ENCODE measurements around the gene TRPV4. TPM values are rescaled to one million over a fixed set of nuclear protein-coding genes. Genes with fewer than 3 reads are reported as not detected.

The TRPV4 gene
- total RNA-seq, 1 donor from 2014 or later: 0.56 TPM

DNA sequence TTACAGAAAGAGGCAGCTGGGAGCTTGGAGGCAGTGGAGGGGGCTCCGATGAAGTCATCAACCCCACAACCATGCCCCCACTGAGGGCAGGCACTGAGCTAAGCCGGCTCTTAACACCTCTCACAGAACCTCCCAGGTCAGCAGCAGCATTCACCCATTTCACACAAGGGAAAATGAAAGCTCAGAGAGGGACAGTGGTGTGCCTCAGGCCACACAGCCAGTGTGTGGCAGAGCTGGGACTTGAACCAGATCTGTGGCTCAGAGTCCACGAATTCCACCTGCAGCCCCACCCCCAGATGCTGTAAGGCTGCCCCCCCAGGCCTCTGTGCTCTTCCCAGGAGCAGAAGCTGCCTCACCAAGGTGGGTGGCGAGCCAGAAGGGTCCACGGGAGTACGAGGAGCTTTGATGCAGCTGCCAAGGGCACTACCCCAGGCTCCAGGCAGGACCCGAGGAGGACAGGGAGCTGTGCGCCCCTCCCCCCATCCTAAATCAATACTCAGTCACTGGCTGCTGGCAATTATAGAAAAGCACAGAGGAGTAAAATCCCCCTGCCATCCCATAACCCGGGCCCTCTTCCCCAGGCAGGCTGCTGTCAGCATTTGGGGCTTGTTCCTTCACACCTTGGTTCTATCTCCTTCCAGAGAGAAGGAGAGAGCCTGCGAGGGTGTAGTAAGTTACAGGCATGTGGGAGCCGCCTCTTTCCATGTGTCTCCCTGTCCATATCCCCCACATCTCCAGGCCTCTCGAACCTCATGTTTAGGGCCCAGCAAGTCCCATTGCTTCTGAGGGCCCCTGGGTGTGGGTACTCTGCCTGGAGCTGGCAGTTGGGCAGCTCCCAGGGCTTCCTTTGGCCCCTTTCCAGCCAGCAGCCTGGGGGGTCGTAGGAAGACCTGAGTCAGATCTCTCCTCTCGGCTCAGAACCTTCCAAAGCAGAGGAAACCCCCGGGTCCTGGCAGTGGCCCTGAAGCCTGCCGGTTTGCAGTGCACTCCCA, 72.0 kb downstream of the TRPV4 start:
- no peak for DNase-seq (ENCODE audit: low spot score)
- H3K9ac ChIP-seq: no peak overlapping the region
- H3K36me3 ChIP-seq: no peaks in the 10 kb centered on the region
- Mint-ChIP-seq H3K27me3 (ENCODE audit: insufficient read depth, low read depth) (peaks cover 7% of the 10 kb centered on the region), H3K27ac (no peak overlapping the region), H3K9me3 (peaks cover 7% of the 10 kb centered on the region), H3K4me3 (no peak overlapping the region), H3K4me1 (peaks cover 6% of the 10 kb centered on the region), H3K36me3 (peaks cover 4% of the 10 kb centered on the region)
- H3K4me2 ChIP-seq: no peak overlapping the region
- H4K20me1 ChIP-seq (ENCODE audit: low read depth): peaks cover 36% of the 10 kb centered on the region
- no peak overlapping the region for H3K27ac ChIP-seq
- H3K4me3 ChIP-seq: no peak overlapping the region
- H3F3A ChIP-seq (ENCODE audit: low read depth): no peaks in the 10 kb centered on the region
- no peaks in the 10 kb centered on the region for H3K27me3 ChIP-seq
- TF ChIP-seq, protein P1, sequence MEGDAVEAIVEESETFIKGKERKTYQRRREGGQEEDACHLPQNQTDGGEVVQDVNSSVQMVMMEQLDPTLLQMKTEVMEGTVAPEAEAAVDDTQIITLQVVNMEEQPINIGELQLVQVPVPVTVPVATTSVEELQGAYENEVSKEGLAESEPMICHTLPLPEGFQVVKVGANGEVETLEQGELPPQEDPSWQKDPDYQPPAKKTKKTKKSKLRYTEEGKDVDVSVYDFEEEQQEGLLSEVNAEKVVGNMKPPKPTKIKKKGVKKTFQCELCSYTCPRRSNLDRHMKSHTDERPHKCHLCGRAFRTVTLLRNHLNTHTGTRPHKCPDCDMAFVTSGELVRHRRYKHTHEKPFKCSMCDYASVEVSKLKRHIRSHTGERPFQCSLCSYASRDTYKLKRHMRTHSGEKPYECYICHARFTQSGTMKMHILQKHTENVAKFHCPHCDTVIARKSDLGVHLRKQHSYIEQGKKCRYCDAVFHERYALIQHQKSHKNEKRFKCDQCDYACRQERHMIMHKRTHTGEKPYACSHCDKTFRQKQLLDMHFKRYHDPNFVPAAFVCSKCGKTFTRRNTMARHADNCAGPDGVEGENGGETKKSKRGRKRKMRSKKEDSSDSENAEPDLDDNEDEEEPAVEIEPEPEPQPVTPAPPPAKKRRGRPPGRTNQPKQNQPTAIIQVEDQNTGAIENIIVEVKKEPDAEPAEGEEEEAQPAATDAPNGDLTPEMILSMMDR (IDR thresholded peaks at IDR 0.05): no peak
- no peak for TF ChIP-seq EZH2 (IDR thresholded peaks at IDR 0.05)
- TF ChIP-seq EZH2phosphoT487 (IDR thresholded peaks at IDR 0.05): no peak
- H2AFZ ChIP-seq (replicated peaks): no peak overlapping the region
- no peaks in the 10 kb centered on the region for H3K79me2 ChIP-seq (ENCODE audit: low read depth)
- H3K4me1 ChIP-seq: peaks cover 20% of the 10 kb centered on the region
- H3K9me3 ChIP-seq (ENCODE audit: low read depth): peaks cover 7% of the 10 kb centered on the region

DNA sequence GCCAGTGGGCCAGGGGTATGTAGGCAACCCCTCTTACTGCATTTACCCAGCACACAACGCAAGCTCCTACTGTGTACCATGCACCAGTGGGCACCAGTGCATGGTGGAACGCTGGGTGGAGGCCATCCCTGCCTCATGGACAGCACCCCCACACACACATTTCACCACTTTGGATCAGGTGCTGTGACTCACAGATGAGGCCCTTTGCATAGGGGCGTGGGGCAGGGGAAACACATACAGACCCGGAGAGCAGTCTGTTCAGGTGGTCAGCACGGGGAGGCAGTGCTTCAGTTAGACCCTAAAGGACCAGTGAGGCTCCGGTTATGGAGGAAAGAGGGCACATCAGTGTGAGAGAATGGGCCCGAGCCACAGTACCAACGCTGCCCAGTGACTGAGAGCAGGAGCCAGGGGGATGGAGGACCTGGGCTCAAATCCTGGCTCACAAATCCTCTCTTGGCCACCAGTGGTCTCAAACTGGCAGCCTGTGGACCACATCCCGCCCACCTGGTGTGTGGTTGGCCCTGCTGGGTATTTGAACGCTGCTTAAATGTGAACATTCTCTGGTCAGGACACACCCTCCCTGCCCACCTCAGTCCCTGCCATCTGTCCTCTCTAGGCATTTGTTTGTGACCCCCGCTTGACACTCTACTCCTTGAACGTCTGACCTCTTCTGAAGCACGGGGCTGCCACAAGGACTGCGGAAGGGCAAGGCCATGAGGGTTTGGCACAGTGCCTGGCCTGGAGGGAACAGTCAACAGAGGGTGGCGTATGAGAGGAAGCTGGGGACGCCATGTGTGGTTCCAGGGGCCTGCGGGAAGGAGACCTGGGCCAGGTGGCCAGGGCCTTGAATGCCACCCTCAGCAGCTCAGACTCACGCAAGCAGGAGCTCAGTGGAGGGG, 72.9 kb downstream of the TRPV4 start:
- no peaks in the 10 kb centered on the region for H3F3A ChIP-seq (ENCODE audit: low read depth)
- Mint-ChIP-seq H3K27me3 (ENCODE audit: insufficient read depth, low read depth) (peaks cover 7% of the 10 kb centered on the region), H3K9me3 (peaks cover 15% of the 10 kb centered on the region), H3K4me3 (no peak overlapping the region), H3K4me1 (peaks cover 6% of the 10 kb centered on the region), H3K36me3 (peaks cover 13% of the 10 kb centered on the region), H3K27ac (no peak overlapping the region)
- peaks cover 12% of the 10 kb centered on the region for H3K9me3 ChIP-seq (ENCODE audit: low read depth)
- no peak overlapping the region for H3K9ac ChIP-seq
- peaks cover 20% of the 10 kb centered on the region for H3K4me1 ChIP-seq
- no peak for DNase-seq (ENCODE audit: low spot score)
- H3K27me3 ChIP-seq: no peaks in the 10 kb centered on the region
- no peak overlapping the region for H3K4me3 ChIP-seq
- H3K79me2 ChIP-seq (ENCODE audit: low read depth): no peaks in the 10 kb centered on the region
- TF ChIP-seq, protein P1 (IDR thresholded peaks at IDR 0.05): no peak
- no peak for TF ChIP-seq EZH2phosphoT487 (IDR thresholded peaks at IDR 0.05)
- H3K36me3 ChIP-seq: no peaks in the 10 kb centered on the region
- H4K20me1 ChIP-seq (ENCODE audit: low read depth): peaks cover 36% of the 10 kb centered on the region
- no peak overlapping the region for H3K4me2 ChIP-seq
- H2AFZ ChIP-seq (replicated peaks): no peak overlapping the region
- no peak overlapping the region for H3K27ac ChIP-seq

DNA sequence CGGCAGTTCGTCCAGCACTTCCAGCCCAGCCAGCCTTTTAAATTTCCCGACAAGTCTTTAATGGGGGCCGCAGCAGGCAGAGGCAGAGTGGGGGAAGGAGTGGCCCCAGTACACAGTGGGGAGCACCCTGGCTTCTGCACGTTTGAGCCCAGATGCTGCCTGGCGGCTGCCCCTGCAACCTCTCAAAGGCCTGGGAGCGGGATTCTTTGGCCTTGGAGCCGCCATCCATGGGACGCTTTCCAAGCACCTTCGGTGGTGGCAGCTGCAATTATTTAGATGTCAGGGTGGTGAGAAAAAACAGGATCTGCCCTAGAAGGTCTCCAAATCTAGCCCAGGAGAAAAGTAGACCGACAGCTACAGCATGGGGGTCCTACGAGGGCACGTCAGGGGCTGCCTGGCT, 73.6 kb downstream of the TRPV4 start:
- Histone ChIP-seq H3K9ac (no peak overlapping the region), H3K36me3 (no peaks in the 10 kb centered on the region), H3K4me2 (no peak overlapping the region), H4K20me1 (ENCODE audit: low read depth) (peaks cover 36% of the 10 kb centered on the region), H3F3A (ENCODE audit: low read depth) (no peaks in the 10 kb centered on the region), H3K27me3 (no peaks in the 10 kb centered on the region), H3K27ac (no peak overlapping the region), H3K9me3 (ENCODE audit: low read depth) (peaks cover 12% of the 10 kb centered on the region), H3K4me3 (no peak overlapping the region), H3K79me2 (ENCODE audit: low read depth) (no peaks in the 10 kb centered on the region), H2AFZ (replicated peaks) (no peak overlapping the region), H3K4me1 (peaks cover 20% of the 10 kb centered on the region)
- DNase-seq (ENCODE audit: low spot score): no peak
- TF ChIP-seq, protein P1 (IDR thresholded peaks at IDR 0.05): no peak
- TF ChIP-seq EZH2phosphoT487 (IDR thresholded peaks at IDR 0.05) (no peak), EZH2 (IDR thresholded peaks at IDR 0.05) (no peak)
- Mint-ChIP-seq H3K9me3 (peaks cover 15% of the 10 kb centered on the region), H3K36me3 (peaks cover 13% of the 10 kb centered on the region), H3K27me3 (ENCODE audit: insufficient read depth, low read depth) (peaks cover 7% of the 10 kb centered on the region), H3K4me3 (no peak overlapping the region), H3K27ac (peak overlapping the region; percentile 66), H3K4me1 (peaks cover 6% of the 10 kb centered on the region)

All from neural progenitor cell (in vitro differentiated cells).